Stomach (tissue), 9 donors: Measurements from ENCODE around the gene ACAP2. TPM values are rescaled to one million over a fixed set of nuclear protein-coding genes. Genes with fewer than 3 reads are reported as not detected.

Experiments used
- DNase-seq, 2 donors: peaks; one replicate each; pipeline versions ENCODE4 v3.0.0 to v3.0.0-alpha.2; 2013 to 2019
- H3K27ac ChIP-seq, 5 donors: fragments of 200-600 bp in 4 of 5; sonication (generic) in 4 of 5; one replicate each; pipeline ENCODE4 v1.5.1; 2013 to 2019; ENCODE audit warnings: mild to moderate bottlenecking in 1 of 5, moderate library complexity in 1 of 5
- H3K27me3 ChIP-seq, 3 donors: fragments of 200-600 bp; sonication (generic); one replicate each; pipeline ENCODE4 v1.5.1; 2017 to 2019; ENCODE audit warnings: mixed run types in 1 of 3
- H3K36me3 ChIP-seq, 4 donors: fragments of 200-600 bp; sonication (generic); 1 replicate in 3 of 4; 2 replicates in 1 of 4; pipeline ENCODE4 v1.5.1; 2016 to 2019
- H3K4me1 ChIP-seq, 4 donors: fragments of 200-600 bp; sonication (generic); one replicate each; pipeline ENCODE4 v1.5.1; 2016 to 2019
- H3K4me3 ChIP-seq, 4 donors: fragments of 200-600 bp; sonication (generic) in 3 of 4; one replicate each; pipeline ENCODE4 v1.5.1; 2016 to 2019; ENCODE audit warnings: mild to moderate bottlenecking in 1 of 4
- H3K9me3 ChIP-seq, 4 donors: fragments of 200-600 bp; sonication (generic); one replicate each; pipeline ENCODE4 v1.5.1; 2016 to 2019
- EP300 ChIP-seq: sonication (generic); formaldehyde crosslinking; IDR thresholded peaks from one replicate; pipeline ENCODE4 v1.6.1; 2017; ENCODE audit warnings: antibody characterized with exemption
- POLR2A ChIP-seq, 4 donors: fragments of 450-650 bp; IDR thresholded peaks; one replicate each; pipeline ENCODE4 v1.6.1; 2016; ENCODE audit warnings: antibody characterized with exemption in 4 of 4, control low read depth in 2 of 4, mild to moderate bottlenecking in 1 of 4, moderate library complexity in 1 of 4
- POLR2AphosphoS5 ChIP-seq, 3 donors: sonication (generic); formaldehyde crosslinking; IDR thresholded peaks; one replicate each; pipeline ENCODE4 v1.6.1; 2016; ENCODE audit warnings: antibody characterized with exemption in 3 of 3
- WGBS, 5 donors: extraction: QIAGEN DNeasy Blood & Tissue Kit in 3 of 5; methylation state at CpG; one replicate each; pipeline versions ENCODE4 v1.1.5 to v1.1.7; 2013 to 2018; 5-methylcytosine and 5-hydroxymethylcytosine counted together
- intact Hi-C: fragments of 100-400 bp; cut with DNase I; formaldehyde crosslinking; loops from one replicate; pipeline ENCODE4 v1.15.1; 2023; ENCODE audit warnings: low total_unique reads
- polyA plus RNA-seq, 3 donors: library from polyadenylated mRNA; stranded (reverse); fragments of 200-250 nt; gene quantifications; one replicate each; pipeline ENCODE4 v1.2.3, GENCODE V29; 2013
- total RNA-seq, 5 donors: library from RNA; depleted of rRNA; stranded (reverse); fragments of >200 nt; gene quantifications; one replicate each; pipeline versions ENCODE4 v1.1.0 to v1.2.3, GENCODE V29; 2014 to 2016
- TF ChIP-seq, protein P1 (sequence below), 7 experiments: fragments of 450-650 bp in 4 of 7; fragments of 200-600 bp in 3 of 7; sonication (generic) in 3 of 7; IDR thresholded peaks; one replicate each; pipeline ENCODE4 v1.5.1; 2016 to 2019; ENCODE audit warnings: antibody characterized with exemption in 7 of 7, control low read depth in 2 of 7, mild to moderate bottlenecking in 1 of 7
- donor health status: healthy with polysubstance abuse.
- donor health status: Bipolar disorder and iron deficiency.
- donor health status: healthy.

ACAP2 gene
- total and polyA plus RNA-seq, 8 donors: 4.6 to 159 (median 41.1) TPM

DNA sequence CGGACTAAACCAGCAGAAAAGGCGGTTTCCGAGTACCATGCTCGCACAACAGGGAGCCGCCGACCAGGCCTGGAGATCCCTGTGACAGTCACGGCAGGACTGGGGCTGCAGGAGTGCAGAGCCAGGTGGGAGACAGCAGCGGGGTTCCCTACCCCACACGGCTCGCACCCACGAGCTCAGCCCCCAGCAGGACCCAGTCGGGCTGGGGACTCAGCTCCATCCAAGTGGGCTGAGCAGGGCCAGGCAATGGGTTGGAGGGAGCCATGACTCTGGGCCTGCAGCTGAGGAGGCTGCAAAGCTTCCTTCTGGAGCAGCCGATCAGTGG lies 187.7 kb downstream of the ACAP2 start:
- Histone ChIP-seq H3K27me3 (no peaks in the 10 kb centered on the region), H3K4me1 (peaks cover 20 to 51% (median 26%) of the 10 kb centered on the region in 4 donors), H3K9me3 (no peaks in the 10 kb centered on the region), H3K27ac (peak overlapping the region in 1 of 5 donors; percentile 95), H3K4me3 (no peak overlapping the region), H3K36me3 (no peaks in the 10 kb centered on the region)
- 89 to 96% (median 92%) methylated on average over 9 to 13 of the region's 13 CpGs for WGBS, 5 donors
- DNase-seq: no peak
- TF ChIP-seq, protein P1, sequence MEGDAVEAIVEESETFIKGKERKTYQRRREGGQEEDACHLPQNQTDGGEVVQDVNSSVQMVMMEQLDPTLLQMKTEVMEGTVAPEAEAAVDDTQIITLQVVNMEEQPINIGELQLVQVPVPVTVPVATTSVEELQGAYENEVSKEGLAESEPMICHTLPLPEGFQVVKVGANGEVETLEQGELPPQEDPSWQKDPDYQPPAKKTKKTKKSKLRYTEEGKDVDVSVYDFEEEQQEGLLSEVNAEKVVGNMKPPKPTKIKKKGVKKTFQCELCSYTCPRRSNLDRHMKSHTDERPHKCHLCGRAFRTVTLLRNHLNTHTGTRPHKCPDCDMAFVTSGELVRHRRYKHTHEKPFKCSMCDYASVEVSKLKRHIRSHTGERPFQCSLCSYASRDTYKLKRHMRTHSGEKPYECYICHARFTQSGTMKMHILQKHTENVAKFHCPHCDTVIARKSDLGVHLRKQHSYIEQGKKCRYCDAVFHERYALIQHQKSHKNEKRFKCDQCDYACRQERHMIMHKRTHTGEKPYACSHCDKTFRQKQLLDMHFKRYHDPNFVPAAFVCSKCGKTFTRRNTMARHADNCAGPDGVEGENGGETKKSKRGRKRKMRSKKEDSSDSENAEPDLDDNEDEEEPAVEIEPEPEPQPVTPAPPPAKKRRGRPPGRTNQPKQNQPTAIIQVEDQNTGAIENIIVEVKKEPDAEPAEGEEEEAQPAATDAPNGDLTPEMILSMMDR (IDR thresholded peaks at IDR 0.05): no peak
- TF ChIP-seq EP300 (no peak), POLR2A (IDR thresholded peaks at IDR 0.05) (no peak), POLR2AphosphoS5 (IDR thresholded peaks at IDR 0.05) (no peak)
- intact Hi-C loops: loop anchor here (10.0 kb wide), 1 partner anchor 140 kb away; no protein-coding TSS in a partner anchor

DNA sequence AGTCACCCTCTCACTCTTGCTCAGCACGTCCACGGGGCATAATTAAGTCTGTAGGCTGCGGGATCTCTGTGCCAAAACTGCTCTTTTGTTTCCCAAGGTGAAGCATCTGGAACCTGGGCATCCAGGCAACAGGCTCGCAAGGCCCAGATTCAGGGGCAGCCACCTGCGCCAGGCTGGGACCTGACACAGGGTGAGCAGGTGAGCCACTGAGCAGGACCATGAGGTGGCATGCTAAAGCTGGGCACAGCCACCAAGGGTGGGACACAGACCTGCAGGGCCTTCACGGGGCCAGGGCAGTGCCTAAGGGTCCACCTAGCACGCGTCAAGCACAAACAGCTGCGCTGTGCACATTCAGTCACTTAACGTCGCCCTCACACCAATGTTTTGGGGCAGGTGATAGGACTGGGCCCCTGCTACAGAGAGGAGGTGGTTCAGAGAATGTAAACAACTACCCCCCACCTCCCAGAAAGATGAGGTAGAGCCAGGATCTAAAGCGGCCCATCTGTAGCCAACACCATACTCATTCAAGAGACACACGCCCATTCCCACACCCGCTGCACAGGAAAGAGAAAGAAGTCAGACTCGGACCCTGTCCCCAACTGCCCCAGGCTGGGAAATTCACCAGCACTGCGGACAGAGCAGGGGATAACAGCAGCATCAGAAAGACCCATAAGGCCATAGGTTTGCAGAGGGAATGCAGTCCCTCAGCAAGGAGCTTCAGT lies 188.2 kb downstream of the ACAP2 start:
- no peak for DNase-seq
- no peak for TF ChIP-seq POLR2A (IDR thresholded peaks at IDR 0.05)
- TF ChIP-seq EP300: no peak
- TF ChIP-seq, protein P1 (IDR thresholded peaks at IDR 0.05): no peak
- no peak for TF ChIP-seq POLR2AphosphoS5 (IDR thresholded peaks at IDR 0.05)
- H3K27me3 ChIP-seq: no peaks in the 10 kb centered on the region
- H3K27ac ChIP-seq: peak overlapping the region in 2 of 5 donors; percentile 20 to 95
- intact Hi-C loops: loop anchor here (10.0 kb wide), 1 partner anchor 140 kb away; no protein-coding TSS in a partner anchor
- no peak overlapping the region for H3K4me3 ChIP-seq
- WGBS, 5 donors: 92 to 94% (median 92%) methylated on average over 13 to 16 of the region's 16 CpGs
- H3K4me1 ChIP-seq: peaks cover 19 to 51% (median 23%) of the 10 kb centered on the region in 4 donors
- H3K36me3 ChIP-seq: no peaks in the 10 kb centered on the region
- no peaks in the 10 kb centered on the region for H3K9me3 ChIP-seq

DNA sequence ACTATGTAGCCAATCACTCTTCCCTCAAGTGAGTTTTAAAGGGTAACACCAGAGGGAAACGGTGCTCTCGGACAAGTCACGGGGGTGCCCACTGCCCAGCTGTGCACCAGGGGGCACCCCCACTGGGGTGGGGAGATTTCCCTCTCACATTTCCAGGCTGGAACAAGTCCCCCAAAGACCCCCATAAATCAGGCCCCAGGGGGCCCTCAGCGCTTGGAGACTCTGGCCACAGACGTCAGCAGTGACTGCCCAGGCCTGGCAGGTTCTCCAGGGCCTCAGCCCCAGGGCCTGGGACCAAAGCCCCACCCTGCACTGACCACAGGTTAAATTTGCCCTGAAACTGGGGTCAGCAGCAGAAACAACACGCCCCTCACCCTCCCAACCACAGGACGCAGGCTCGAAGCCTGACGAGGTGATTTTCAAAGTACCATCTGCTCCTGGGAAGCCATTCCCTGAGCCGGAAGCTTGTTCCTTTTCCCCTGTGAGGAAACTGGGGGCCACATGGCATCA lies 188.8 kb downstream of the ACAP2 start:
- intact Hi-C loops: loop anchor here (10.0 kb wide), 1 partner anchor 139 kb away; no protein-coding TSS in a partner anchor
- no peak for DNase-seq
- H3K27ac ChIP-seq: peak overlapping the region in 3 of 5 donors; percentile 2 to 95 (median 20)
- TF ChIP-seq EP300 (no peak), POLR2A (IDR thresholded peaks at IDR 0.05) (no peak), POLR2AphosphoS5 (IDR thresholded peaks at IDR 0.05) (no peak)
- TF ChIP-seq, protein P1 (IDR thresholded peaks at IDR 0.05): no peak
- WGBS, 5 donors: 91 to 95% (median 93%) methylated on average over 10 of the region's 10 CpGs
- H3K4me1 ChIP-seq: peaks cover 13 to 44% (median 17%) of the 10 kb centered on the region in 4 donors
- no peaks in the 10 kb centered on the region for H3K36me3 ChIP-seq
- no peaks in the 10 kb centered on the region for H3K9me3 ChIP-seq
- H3K27me3 ChIP-seq: no peaks in the 10 kb centered on the region
- no peak overlapping the region for H3K4me3 ChIP-seq

DNA sequence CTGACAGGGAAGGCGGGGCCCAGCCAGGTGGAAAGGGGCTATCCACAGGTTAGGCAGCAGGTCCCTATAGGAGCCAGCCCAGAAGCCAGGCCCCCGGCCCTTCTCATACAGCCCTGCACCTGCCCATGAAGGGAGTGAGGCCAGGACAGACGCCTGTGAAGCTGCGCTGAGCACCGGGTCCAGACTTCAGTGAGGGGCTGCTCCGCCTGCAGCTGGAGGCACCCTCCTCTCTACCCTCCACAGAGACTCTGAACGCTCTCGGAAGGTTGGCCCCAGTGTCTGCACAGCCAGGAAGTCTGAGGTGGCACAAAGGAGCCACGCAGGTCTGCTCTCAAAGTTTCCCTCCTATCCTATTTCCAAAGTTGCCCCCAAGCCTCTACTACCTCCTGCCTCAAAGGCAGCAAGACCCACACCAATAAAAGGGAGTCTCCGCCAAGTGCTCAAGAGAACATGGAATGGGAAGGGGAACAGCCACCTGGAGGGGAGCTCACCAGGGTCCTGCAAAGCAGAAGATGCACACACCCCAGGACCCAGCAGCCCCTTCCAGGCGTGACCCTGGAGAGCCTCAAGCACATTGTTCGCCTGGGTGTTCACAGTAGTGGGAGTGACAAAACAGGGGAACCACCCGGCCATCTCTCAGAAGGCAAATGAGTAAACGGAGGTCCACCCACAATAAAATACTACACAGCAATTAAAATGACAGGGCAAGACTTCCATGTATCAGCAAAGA lies 191.3 kb downstream of the ACAP2 start:
- intact Hi-C loops: loop anchor here (10.0 kb wide), 1 partner anchor 137 kb away; no protein-coding TSS in a partner anchor
- H3K9me3 ChIP-seq: no peaks in the 10 kb centered on the region

More for the DNA sequence above, 191.3 kb downstream of the ACAP2 start:
- Histone ChIP-seq H3K4me1 (peaks cover 0 to 24% (median 3%) of the 10 kb centered on the region in 4 donors), H3K27ac (peak overlapping the region in 1 of 5 donors; percentile 56), H3K36me3 (peaks cover 0 to 5% (median 0%) of the 10 kb centered on the region in 4 donors), H3K27me3 (no peaks in the 10 kb centered on the region), H3K4me3 (no peak overlapping the region)
- WGBS, 5 donors: 84 to 93% (median 90%) methylated on average over 13 to 14 of the region's 14 CpGs
- TF ChIP-seq POLR2A (IDR thresholded peaks at IDR 0.05): no peak
- TF ChIP-seq EP300: no peak
- TF ChIP-seq POLR2AphosphoS5 (IDR thresholded peaks at IDR 0.05): no peak
- TF ChIP-seq, protein P1 (IDR thresholded peaks at IDR 0.05): no peak
- no peak for DNase-seq
